HEK293T (cell line): ENCODE results near the gene LRP11.

Experiments used
- CTBP1 ChIP-seq: fragments of 450-650 bp; IDR thresholded peaks from 2 replicates; pipeline ENCODE4 v1.6.1; 2016; ENCODE audit warnings: borderline replicate concordance
- FOXK2 ChIP-seq: fragments of 450-650 bp; IDR thresholded peaks from 2 replicates; pipeline ENCODE4 v1.6.1; 2016; ENCODE audit warnings: mild to moderate bottlenecking
- L3MBTL2 ChIP-seq: fragments of 450-650 bp; conservative IDR thresholded peaks from 2 replicates; pipeline ENCODE4 v1.6.1; 2016; ENCODE audit warnings: mild to moderate bottlenecking
- LEF1 ChIP-seq: fragments of 450-650 bp; IDR thresholded peaks from 2 replicates; pipeline ENCODE4 v1.6.1; 2017; ENCODE audit warnings: mild to moderate bottlenecking, borderline replicate concordance
- SUZ12 ChIP-seq: fragments of 450-650 bp; IDR thresholded peaks from 2 replicates; pipeline ENCODE4 v1.6.1; 2016; ENCODE audit warnings: mild to moderate bottlenecking
- TARDBP ChIP-seq: fragments of 450-650 bp; IDR thresholded peaks from 2 replicates; pipeline ENCODE4 v1.6.1; 2016
- ZNF384 ChIP-seq: fragments of 450-650 bp; IDR thresholded peaks from 2 replicates; pipeline ENCODE4 v1.6.1; 2016

GRCh38 chr6:149897855-149898744, 33.9 kb upstream of the LRP11 start, which contains the start of gene RAET1E:
- TF ChIP-seq FOXK2 = no peak
- no peak for TF ChIP-seq LEF1
- TF ChIP-seq L3MBTL2 = no peak
- TF ChIP-seq SUZ12 = no peak
- TF ChIP-seq ZNF384 = no peak
- no peak for TF ChIP-seq CTBP1
- no peak for TF ChIP-seq TARDBP
